CD4-positive, alpha-beta T cell (primary cell): ENCODE results near the gene TWSG1. TPM values are rescaled to one million over a fixed set of nuclear protein-coding genes. Genes with fewer than 3 reads are reported as not detected.

Source experiments
- ATAC-seq: fragments of 200-7000 bp; cut with Tn5 transposase; one replicate; pipeline ENCODE4 v1.10.0; 2022; ENCODE audit warnings: mild to moderate bottlenecking; ENCODE audit not compliant: poor library complexity
- CTCF ChIA-PET: fragments of 350-600 bp; sonication (Branson Sonifier 250); formaldehyde crosslinking; loops from one replicate; lab custom pipeline; 2021; ENCODE audit warnings: antibody characterized with exemption, inconsistent platforms; lab: Charles Lee
- POLR2A ChIA-PET: fragments of 350-600 bp; sonication (Branson Sonifier 250); formaldehyde crosslinking; loops from one replicate; lab custom pipeline; 2021; ENCODE audit warnings: antibody characterized with exemption, inconsistent platforms; lab: Charles Lee
- DNase-seq, 14 experiments: peaks; one replicate each; pipeline ENCODE4 v3.0.0-alpha.2; 2013 to 2020; ENCODE audit warnings: mixed read lengths in 2 of 14
- H3K27ac ChIP-seq, 2 donors: one replicate each; pipeline versions ENCODE4 v1.5.1 to v1.7.0; 2013; ENCODE audit warnings: low read length in 2 of 2, low read depth in 1 of 2, mild to moderate bottlenecking in 1 of 2
- H3K27me3 ChIP-seq, 2 experiments: 1 replicate in 1 of 2; 2 replicates in 1 of 2; pipeline versions ENCODE4 v1.6.1 to v1.7.0; 2013; ENCODE audit warnings: low read length in 2 of 2, control low read depth in 1 of 2, mild to moderate bottlenecking in 1 of 2, moderate library complexity in 1 of 2; ENCODE audit not compliant: insufficient read depth in 2 of 2, control insufficient read depth in 1 of 2
- H3K36me3 ChIP-seq: one replicate; pipeline ENCODE4 v1.6.1; 2013; ENCODE audit warnings: low read length, control low read depth; ENCODE audit not compliant: insufficient read depth
- H3K4me1 ChIP-seq: one replicate; pipeline ENCODE4 v1.6.1; 2013; ENCODE audit warnings: low read length, control low read depth; ENCODE audit not compliant: insufficient read depth
- H3K4me3 ChIP-seq: one replicate; pipeline ENCODE4 v1.5.1; 2013; ENCODE audit warnings: mild to moderate bottlenecking, low read length, moderate library complexity
- H3K9me3 ChIP-seq, 2 experiments: 1 replicate in 1 of 2; 2 replicates in 1 of 2; pipeline versions ENCODE4 v1.6.1 to v1.7.0; 2013; ENCODE audit warnings: low read length in 2 of 2, mild to moderate bottlenecking in 2 of 2, control low read depth in 1 of 2, moderate library complexity in 1 of 2; ENCODE audit not compliant: control insufficient read depth in 1 of 2, insufficient read depth in 1 of 2
- H3K27ac Mint-ChIP-seq: one replicate; pipeline ENCODE4 v1.8.0; 2020; ENCODE audit warnings: mixed read lengths
- H3K27me3 Mint-ChIP-seq: one replicate; pipeline ENCODE4 v1.8.0; 2021; ENCODE audit warnings: mixed read lengths
- H3K36me3 Mint-ChIP-seq: one replicate; pipeline ENCODE4 v1.8.0; 2021; ENCODE audit warnings: low read depth, mixed read lengths
- H3K4me1 Mint-ChIP-seq: one replicate; pipeline ENCODE4 v1.8.0; 2021; ENCODE audit warnings: low read depth, mixed read lengths
- H3K4me3 Mint-ChIP-seq: one replicate; pipeline ENCODE4 v1.8.0; 2020; ENCODE audit warnings: mild to moderate bottlenecking, mixed read lengths
- H3K9me3 Mint-ChIP-seq: one replicate; pipeline ENCODE4 v1.8.0; 2020; ENCODE audit warnings: mixed read lengths
- CTCF ChIP-seq: fragments of 200-600 bp; IDR thresholded peaks from one replicate; pipeline ENCODE4 v1.8.0; 2022; ENCODE audit warnings: antibody characterized with exemption, mild to moderate bottlenecking
- intact Hi-C, 2 experiments: fragments of 100-400 bp; cut with DNase I in 1 of 2; cut with micrococcal nuclease in 1 of 2; formaldehyde crosslinking; loops; one replicate each; pipeline versions ENCODE4 v1.15.1 to v1.9.0; 2023 to 2025; cut with DNase I, micrococcal nuclease
- total RNA-seq, 174 experiments: library from RNA in 2 of 174; stranded (reverse) in 2 of 174; gene quantifications; one replicate each; pipeline ENCODE4 v1.2.3 and lab custom pipeline; 2021 to 2026

The TWSG1 gene
- total RNA-seq, 2 experiments from 2014 or later, result 2.8 TPM

- H3K4me1 ChIP-seq, result no peaks in the 10 kb centered on the region
- no peaks in the 10 kb centered on the region for H3K27me3 ChIP-seq
- H3K9me3 ChIP-seq, result peaks cover 16 to 26% of the 10 kb centered on the region in 2 experiments
- no peaks in the 10 kb centered on the region for H3K36me3 ChIP-seq
- H3K9me3 Mint-ChIP-seq, result peaks cover 10% of the 10 kb centered on the region
- CTCF ChIA-PET, result no interaction called here
- H3K27ac ChIP-seq, result no peak overlapping the region
- no peak for ATAC-seq
- no peak overlapping the region for H3K4me3 ChIP-seq
- no peak overlapping the region for H3K27ac Mint-ChIP-seq
- no peaks in the 10 kb centered on the region for H3K27me3 Mint-ChIP-seq
- no peaks in the 10 kb centered on the region for H3K4me1 Mint-ChIP-seq
- POLR2A ChIA-PET, result no interaction called here
- no peak for DNase-seq
- peaks cover 33% of the 10 kb centered on the region for H3K36me3 Mint-ChIP-seq
- intact Hi-C loops, result no loop called here
- no peak for TF ChIP-seq CTCF
- H3K4me3 Mint-ChIP-seq, result no peak overlapping the region
Observed at GRCh38 chr18:9289698-9290097, 44.9 kb upstream of the TWSG1 start.

GRCh38 chr18:9290156-9290555 is 44.4 kb upstream of the TWSG1 start:
- no peaks in the 10 kb centered on the region for H3K4me1 Mint-ChIP-seq
- H3K36me3 Mint-ChIP-seq, result peaks cover 33% of the 10 kb centered on the region
- Histone ChIP-seq H3K27me3 (no peaks in the 10 kb centered on the region), H3K27ac (no peak overlapping the region), H3K36me3 (no peaks in the 10 kb centered on the region), H3K4me3 (no peak overlapping the region), H3K9me3 (peaks cover 16 to 31% of the 10 kb centered on the region in 2 experiments), H3K4me1 (no peaks in the 10 kb centered on the region)
- no peak for ATAC-seq
- intact Hi-C loops, result no loop called here
- no peak overlapping the region for H3K27ac Mint-ChIP-seq
- peaks cover 10% of the 10 kb centered on the region for H3K9me3 Mint-ChIP-seq
- POLR2A ChIA-PET, result no interaction called here
- CTCF ChIA-PET, result no interaction called here
- no peaks in the 10 kb centered on the region for H3K27me3 Mint-ChIP-seq
- no peak overlapping the region for H3K4me3 Mint-ChIP-seq
- DNase-seq, result no peak
- no peak for TF ChIP-seq CTCF

GRCh38 chr18:9292047-9292446 is 42.5 kb upstream of the TWSG1 start:
- no peak overlapping the region for H3K4me3 ChIP-seq
- POLR2A ChIA-PET, result no interaction called here
- no peaks in the 10 kb centered on the region for H3K4me1 ChIP-seq
- Mint-ChIP-seq H3K9me3 (peaks cover 12% of the 10 kb centered on the region), H3K4me1 (no peaks in the 10 kb centered on the region), H3K27ac (no peak overlapping the region), H3K4me3 (no peak overlapping the region), H3K36me3 (peaks cover 27% of the 10 kb centered on the region), H3K27me3 (no peaks in the 10 kb centered on the region)
- no peak for ATAC-seq
- CTCF ChIA-PET, result no interaction called here
- H3K36me3 ChIP-seq, result no peaks in the 10 kb centered on the region
- DNase-seq, result no peak
- no peak overlapping the region for H3K27ac ChIP-seq
- no peaks in the 10 kb centered on the region for H3K27me3 ChIP-seq
- no peak for TF ChIP-seq CTCF
- intact Hi-C loops, result no loop called here
- peaks cover 16 to 36% of the 10 kb centered on the region in 2 experiments for H3K9me3 ChIP-seq
